Panc1 (cell line): ENCODE data around the gene PPP1R3E. TPM values are rescaled to one million over a fixed set of nuclear protein-coding genes. Genes with fewer than 3 reads are reported as not detected.

Source experiments
- ATAC-seq: fragments of 200-7000 bp; cut with Tn5 transposase; 2 replicates; pipeline ENCODE4 v1.9.1; 2020; ENCODE audit warnings: mild to moderate bottlenecking, moderate library complexity
- BruUV-seq: library from RNA; stranded (reverse); fragments of 400-500 nt; replicated peaks from 2 replicates; lab custom pipeline; 2021; lab: Mats Ljungman, UMichigan
- CTCF ChIA-PET: fragments of 300-600 bp; sonication (Branson Sonifier 250); formaldehyde crosslinking; loops from one replicate; lab custom pipeline; 2022; ENCODE audit warnings: antibody characterized with exemption; lab: Charles Lee
- POLR2A ChIA-PET: fragments of 300-600 bp; sonication (Branson Sonifier 250); formaldehyde crosslinking; loops from one replicate; lab custom pipeline; 2022; ENCODE audit warnings: antibody characterized with exemption; lab: Charles Lee
- DNase-seq: peaks from one replicate; pipeline ENCODE4 v3.0.0-alpha.2; 2010; ENCODE audit warnings: low read depth, low spot score
- H3K27ac ChIP-seq: 2 replicates; pipeline ENCODE4 v1.5.1; 2011; ENCODE audit warnings: mild to moderate bottlenecking, low read length, inconsistent platforms
- H3K27me3 ChIP-seq: fragments of 200-500 bp; sonication (Bioruptor generic); 2 replicates; pipeline ENCODE4 v1.6.0; 2014; ENCODE audit warnings: low read length, inconsistent platforms; ENCODE audit not compliant: control insufficient read depth, insufficient read depth
- H3K36me3 ChIP-seq: fragments of 200-500 bp; sonication (Bioruptor generic); 2 replicates; pipeline ENCODE4 v1.5.1; 2014; ENCODE audit warnings: inconsistent platforms, mild to moderate bottlenecking, low read length, moderate library complexity; ENCODE audit not compliant: control insufficient read depth, insufficient read depth
- H3K4me1 ChIP-seq: 2 replicates; pipeline ENCODE4 v1.5.1; 2011; ENCODE audit warnings: inconsistent platforms, mild to moderate bottlenecking, low read length, moderate library complexity; ENCODE audit not compliant: control insufficient read depth, insufficient read depth
- H3K4me3 ChIP-seq, 2 experiments: 2 replicates each; pipeline ENCODE4 v1.5.1; 2011 to 2012; ENCODE audit warnings: low read depth in 2 of 2, low read length in 2 of 2, mild to moderate bottlenecking in 2 of 2, inconsistent platforms in 1 of 2, moderate library complexity in 1 of 2
- H3K9me3 ChIP-seq: fragments of 200-500 bp; sonication (Bioruptor generic); 2 replicates; pipeline ENCODE4 v1.5.1; 2014; ENCODE audit warnings: low read depth, mild to moderate bottlenecking, inconsistent platforms, low read length, moderate library complexity; ENCODE audit not compliant: control insufficient read depth, insufficient read depth
- POLR2AphosphoS5 ChIP-seq: IDR thresholded peaks from 2 replicates; pipeline ENCODE4 v1.6.1; 2012; ENCODE audit warnings: mild to moderate bottlenecking, low read depth, low read length, moderate library complexity
- SIN3A ChIP-seq: IDR thresholded peaks from 2 replicates; pipeline ENCODE4 v1.6.1; 2012; ENCODE audit warnings: low read depth, mild to moderate bottlenecking, low read length, moderate library complexity, borderline replicate concordance; ENCODE audit not compliant: insufficient read depth
- TCF7L2 ChIP-seq: IDR thresholded peaks from 2 replicates; pipeline ENCODE4 v1.6.1; 2011; ENCODE audit warnings: mild to moderate bottlenecking, low read depth, low read length, inconsistent platforms
- in situ Hi-C: cut with HindIII; loops from 2 replicates; pipeline ENCODE4 v1.10.0; 2016; ENCODE audit warnings: low sequenced_read_pairs, low pct_unique_long_range_greater_than_20kb
- intact Hi-C: fragments of 100-400 bp; cut with micrococcal nuclease; formaldehyde crosslinking; loops from one replicate; pipeline ENCODE4 v1.10.0; 2022; ENCODE audit not compliant: unreplicated experiment
- total RNA-seq: library from RNA; stranded (reverse); gene quantifications from one replicate; pipeline ENCODE4 v1.2.1, GENCODE V29; 2021; ENCODE audit not compliant: unreplicated experiment
- TF ChIP-seq, protein P1 (sequence below): fragments of 450-650 bp; IDR thresholded peaks from 2 replicates; pipeline ENCODE4 v1.5.1; 2017; ENCODE audit warnings: mild to moderate bottlenecking
- TF ChIP-seq, protein P2 (sequence below), 2 experiments: IDR thresholded peaks; 2 replicates each; pipeline ENCODE4 v1.6.1; 2011 to 2012; ENCODE audit warnings: low read depth in 2 of 2, control low read depth in 1 of 2, low read length in 1 of 2, mild to moderate bottlenecking in 1 of 2, moderate library complexity in 1 of 2; ENCODE audit not compliant: insufficient read depth in 1 of 2

The PPP1R3E gene
- total RNA-seq, 1 experiment from 2014 or later = 8.8 TPM

DNA sequence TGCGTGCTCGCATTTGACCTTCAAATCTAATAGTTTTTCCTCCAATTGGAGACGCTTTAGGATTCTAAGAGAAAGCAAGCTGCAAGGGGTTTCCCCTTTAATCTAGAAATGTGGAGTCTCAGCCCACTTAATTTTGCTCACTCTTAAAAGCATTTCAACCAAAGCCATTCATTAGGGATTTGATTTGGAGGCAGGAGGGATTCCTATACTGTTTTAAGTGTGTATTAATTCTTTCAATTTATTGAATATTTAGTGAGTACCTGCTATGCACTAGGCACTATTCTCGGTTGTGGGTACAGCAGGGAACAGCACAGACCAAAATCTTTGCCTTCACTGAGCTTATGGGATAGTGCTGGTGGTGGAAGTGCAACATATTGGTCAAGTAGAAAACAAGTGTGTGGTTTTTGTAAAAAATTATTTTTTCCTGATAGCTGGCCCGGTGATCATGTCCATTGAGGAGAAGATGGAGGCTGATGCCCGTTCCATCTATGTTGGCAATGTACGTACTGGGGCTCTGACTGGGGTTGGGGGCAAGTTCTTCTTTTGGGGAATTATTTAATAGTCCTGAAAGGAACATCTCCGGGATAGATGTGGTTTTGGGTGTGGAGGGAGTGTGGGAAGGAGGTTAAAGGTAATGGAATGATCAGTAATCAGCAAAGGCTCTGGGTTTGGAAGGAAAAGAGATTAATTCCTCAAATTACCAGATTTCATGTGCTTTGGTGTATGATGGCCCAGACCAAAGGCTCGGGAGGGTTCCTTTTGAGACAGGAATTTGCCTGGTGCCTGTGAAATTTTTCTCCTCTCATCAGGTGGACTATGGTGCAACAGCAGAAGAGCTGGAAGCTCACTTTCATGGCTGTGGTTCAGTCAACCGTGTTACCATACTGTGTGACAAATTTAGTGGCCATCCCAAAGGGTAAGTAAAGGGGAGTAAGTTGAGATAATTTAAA is 20.2 kb upstream of the PPP1R3E start:
- TF ChIP-seq, protein P1, sequence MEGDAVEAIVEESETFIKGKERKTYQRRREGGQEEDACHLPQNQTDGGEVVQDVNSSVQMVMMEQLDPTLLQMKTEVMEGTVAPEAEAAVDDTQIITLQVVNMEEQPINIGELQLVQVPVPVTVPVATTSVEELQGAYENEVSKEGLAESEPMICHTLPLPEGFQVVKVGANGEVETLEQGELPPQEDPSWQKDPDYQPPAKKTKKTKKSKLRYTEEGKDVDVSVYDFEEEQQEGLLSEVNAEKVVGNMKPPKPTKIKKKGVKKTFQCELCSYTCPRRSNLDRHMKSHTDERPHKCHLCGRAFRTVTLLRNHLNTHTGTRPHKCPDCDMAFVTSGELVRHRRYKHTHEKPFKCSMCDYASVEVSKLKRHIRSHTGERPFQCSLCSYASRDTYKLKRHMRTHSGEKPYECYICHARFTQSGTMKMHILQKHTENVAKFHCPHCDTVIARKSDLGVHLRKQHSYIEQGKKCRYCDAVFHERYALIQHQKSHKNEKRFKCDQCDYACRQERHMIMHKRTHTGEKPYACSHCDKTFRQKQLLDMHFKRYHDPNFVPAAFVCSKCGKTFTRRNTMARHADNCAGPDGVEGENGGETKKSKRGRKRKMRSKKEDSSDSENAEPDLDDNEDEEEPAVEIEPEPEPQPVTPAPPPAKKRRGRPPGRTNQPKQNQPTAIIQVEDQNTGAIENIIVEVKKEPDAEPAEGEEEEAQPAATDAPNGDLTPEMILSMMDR = no peak
- TF ChIP-seq SIN3A = no peak
- no peak for TF ChIP-seq TCF7L2
- no peak for TF ChIP-seq POLR2AphosphoS5
- TF ChIP-seq, protein P2, sequence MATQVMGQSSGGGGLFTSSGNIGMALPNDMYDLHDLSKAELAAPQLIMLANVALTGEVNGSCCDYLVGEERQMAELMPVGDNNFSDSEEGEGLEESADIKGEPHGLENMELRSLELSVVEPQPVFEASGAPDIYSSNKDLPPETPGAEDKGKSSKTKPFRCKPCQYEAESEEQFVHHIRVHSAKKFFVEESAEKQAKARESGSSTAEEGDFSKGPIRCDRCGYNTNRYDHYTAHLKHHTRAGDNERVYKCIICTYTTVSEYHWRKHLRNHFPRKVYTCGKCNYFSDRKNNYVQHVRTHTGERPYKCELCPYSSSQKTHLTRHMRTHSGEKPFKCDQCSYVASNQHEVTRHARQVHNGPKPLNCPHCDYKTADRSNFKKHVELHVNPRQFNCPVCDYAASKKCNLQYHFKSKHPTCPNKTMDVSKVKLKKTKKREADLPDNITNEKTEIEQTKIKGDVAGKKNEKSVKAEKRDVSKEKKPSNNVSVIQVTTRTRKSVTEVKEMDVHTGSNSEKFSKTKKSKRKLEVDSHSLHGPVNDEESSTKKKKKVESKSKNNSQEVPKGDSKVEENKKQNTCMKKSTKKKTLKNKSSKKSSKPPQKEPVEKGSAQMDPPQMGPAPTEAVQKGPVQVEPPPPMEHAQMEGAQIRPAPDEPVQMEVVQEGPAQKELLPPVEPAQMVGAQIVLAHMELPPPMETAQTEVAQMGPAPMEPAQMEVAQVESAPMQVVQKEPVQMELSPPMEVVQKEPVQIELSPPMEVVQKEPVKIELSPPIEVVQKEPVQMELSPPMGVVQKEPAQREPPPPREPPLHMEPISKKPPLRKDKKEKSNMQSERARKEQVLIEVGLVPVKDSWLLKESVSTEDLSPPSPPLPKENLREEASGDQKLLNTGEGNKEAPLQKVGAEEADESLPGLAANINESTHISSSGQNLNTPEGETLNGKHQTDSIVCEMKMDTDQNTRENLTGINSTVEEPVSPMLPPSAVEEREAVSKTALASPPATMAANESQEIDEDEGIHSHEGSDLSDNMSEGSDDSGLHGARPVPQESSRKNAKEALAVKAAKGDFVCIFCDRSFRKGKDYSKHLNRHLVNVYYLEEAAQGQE (IDR thresholded peaks at IDR 0.05; ENCODE audit: insufficient read depth in 1 of 2, low read depth in 2 of 2, low read length in 1 of 2) = no peak
- H3K27me3 ChIP-seq = no peaks in the 10 kb centered on the region
- ChIA-PET POLR2A (interaction anchor here (0.9 kb wide), 1 partner anchor 16 kb away, joined by 3 read pairs; the partner anchor contains the start of gene BCL2L2), CTCF (interaction anchor here (1.2 to 1.7 kb wide), 2 partner anchors 38 to 202 kb away, joined by 3 to 5 read pairs; no protein-coding TSS in a partner anchor)
- in situ Hi-C loops = no loop called here
- ATAC-seq (no peak), DNase-seq (no peak)
- H3K27ac ChIP-seq = peak overlapping the region; percentile 95
- no TSS peak for BruUV-seq
- intact Hi-C loops = loop anchor here (10.0 kb wide), 2 partner anchors 122 to 232 kb away; partner anchors contain the start of genes THTPA and ZFHX2
- H3K36me3 ChIP-seq = peaks cover 21% of the 10 kb centered on the region
- H3K9me3 ChIP-seq = no peaks in the 10 kb centered on the region
- peak overlapping the region; percentile 93 to 97 for H3K4me3 ChIP-seq
- H3K4me1 ChIP-seq = peaks cover 7% of the 10 kb centered on the region

DNA sequence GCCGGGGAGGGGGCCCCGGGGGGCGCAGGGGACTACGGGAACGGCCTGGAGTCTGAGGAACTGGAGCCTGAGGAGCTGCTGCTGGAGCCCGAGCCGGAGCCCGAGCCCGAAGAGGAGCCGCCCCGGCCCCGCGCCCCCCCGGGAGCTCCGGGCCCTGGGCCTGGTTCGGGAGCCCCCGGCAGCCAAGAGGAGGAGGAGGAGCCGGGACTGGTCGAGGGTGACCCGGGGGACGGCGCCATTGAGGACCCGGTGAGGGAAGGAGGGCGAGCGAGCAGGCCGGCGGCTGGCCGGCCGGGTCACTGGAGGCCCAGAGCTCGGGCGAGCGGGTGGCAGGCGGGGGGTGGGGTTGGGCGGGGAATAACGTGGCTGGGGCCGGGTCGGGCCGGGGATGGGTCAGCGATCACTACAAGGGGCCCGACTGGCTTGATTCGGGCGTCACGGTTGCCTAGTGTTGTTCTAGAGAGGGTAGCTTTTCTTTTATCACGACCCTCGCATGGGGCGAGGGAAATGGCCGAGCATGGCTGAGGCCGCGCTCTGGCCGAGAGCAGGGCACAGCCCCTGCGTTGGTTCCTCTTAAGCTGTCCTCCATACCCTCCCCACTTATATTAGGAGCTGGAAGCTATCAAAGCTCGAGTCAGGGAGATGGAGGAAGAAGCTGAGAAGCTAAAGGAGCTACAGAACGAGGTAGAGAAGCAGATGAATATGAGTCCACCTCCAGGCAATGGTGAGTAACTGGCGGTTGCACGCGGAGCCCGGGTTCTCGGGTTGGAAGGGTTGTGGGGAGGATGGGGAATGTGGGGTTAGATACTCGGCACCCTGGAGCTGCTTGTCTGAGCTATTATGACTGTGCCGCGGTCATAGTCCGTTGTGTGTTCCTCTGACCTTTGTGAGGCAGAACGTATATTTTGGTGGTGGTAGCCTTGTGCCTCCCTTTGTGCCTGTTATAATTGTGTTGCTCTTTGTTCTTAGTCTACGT is 19.2 kb upstream of the PPP1R3E start:
- ChIA-PET POLR2A (interaction anchor here (0.6 to 0.9 kb wide), 3 partner anchors 15 to 146 kb away, joined by 3 to 5 read pairs (median 3); partner anchors contain the start of gene BCL2L2), CTCF (interaction anchor here (1.2 to 1.7 kb wide), 2 partner anchors 39 to 201 kb away, joined by 3 to 5 read pairs; no protein-coding TSS in a partner anchor)
- ATAC-seq (peak; percentile 70), DNase-seq (no peak)
- no peaks in the 10 kb centered on the region for H3K27me3 ChIP-seq
- in situ Hi-C loops = no loop called here
- TF ChIP-seq SIN3A (no peak), POLR2AphosphoS5 (no peak), TCF7L2 (no peak)
- TF ChIP-seq, protein P1 = no peak
- TF ChIP-seq, protein P2 (IDR thresholded peaks at IDR 0.05; ENCODE audit: insufficient read depth in 1 of 2, low read depth in 2 of 2, low read length in 1 of 2) = no peak
- intact Hi-C loops = loop anchor here (10.0 kb wide), 2 partner anchors 123 to 233 kb away; partner anchors contain the start of genes THTPA and ZFHX2
- peaks cover 21% of the 10 kb centered on the region for H3K36me3 ChIP-seq
- H3K4me3 ChIP-seq = peak overlapping the region; percentile 93 to 97
- BruUV-seq = no TSS peak
- H3K4me1 ChIP-seq = peaks cover 7% of the 10 kb centered on the region
- H3K9me3 ChIP-seq = no peaks in the 10 kb centered on the region
- H3K27ac ChIP-seq = peak overlapping the region; percentile 95
